Measurements from ENCODE around the gene DIPK2A.

The DIPK2A gene

GRCh38 chr3:143950810-143951209 is 20.8 kb upstream of the DIPK2A start:
- TF ChIP-seq, protein P1, sequence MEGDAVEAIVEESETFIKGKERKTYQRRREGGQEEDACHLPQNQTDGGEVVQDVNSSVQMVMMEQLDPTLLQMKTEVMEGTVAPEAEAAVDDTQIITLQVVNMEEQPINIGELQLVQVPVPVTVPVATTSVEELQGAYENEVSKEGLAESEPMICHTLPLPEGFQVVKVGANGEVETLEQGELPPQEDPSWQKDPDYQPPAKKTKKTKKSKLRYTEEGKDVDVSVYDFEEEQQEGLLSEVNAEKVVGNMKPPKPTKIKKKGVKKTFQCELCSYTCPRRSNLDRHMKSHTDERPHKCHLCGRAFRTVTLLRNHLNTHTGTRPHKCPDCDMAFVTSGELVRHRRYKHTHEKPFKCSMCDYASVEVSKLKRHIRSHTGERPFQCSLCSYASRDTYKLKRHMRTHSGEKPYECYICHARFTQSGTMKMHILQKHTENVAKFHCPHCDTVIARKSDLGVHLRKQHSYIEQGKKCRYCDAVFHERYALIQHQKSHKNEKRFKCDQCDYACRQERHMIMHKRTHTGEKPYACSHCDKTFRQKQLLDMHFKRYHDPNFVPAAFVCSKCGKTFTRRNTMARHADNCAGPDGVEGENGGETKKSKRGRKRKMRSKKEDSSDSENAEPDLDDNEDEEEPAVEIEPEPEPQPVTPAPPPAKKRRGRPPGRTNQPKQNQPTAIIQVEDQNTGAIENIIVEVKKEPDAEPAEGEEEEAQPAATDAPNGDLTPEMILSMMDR (IDR thresholded peaks at IDR 0.05) = no peak
- no peak for DNase-seq (ENCODE audit: low spot score)
- no peak overlapping the region for H3K27ac ChIP-seq
- H3K4me3 ChIP-seq = no peak overlapping the region

DNA sequence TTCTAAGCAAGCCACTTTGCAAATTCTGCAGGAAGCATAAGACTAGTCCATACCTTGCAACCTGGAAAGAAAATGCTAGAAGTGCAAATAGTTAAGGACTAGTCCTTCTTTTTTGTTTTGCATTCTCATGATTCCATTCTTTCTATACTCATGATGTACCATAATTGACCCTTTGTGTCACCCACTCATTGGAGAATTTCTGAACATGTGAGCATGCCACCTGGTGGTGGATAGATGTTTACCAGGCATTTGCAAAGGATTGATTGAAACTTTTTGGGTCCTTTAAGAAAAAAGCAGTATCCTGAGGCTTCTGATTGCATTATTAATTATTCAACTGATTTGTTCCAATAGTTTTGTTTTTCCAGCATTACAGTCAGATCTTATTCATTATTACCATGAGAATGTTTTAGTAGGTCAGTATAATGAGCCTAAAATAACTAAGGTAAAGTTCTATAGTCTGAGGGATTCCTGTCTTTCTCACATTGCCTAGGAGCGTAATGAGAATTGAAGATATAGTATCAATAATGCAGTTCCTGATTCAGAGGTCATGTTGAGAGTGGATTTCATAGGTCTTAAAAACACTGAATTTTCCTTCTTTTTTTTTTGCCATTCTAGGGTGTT is 20.2 kb upstream of the DIPK2A start:
- Histone ChIP-seq H3K4me3 (no peak overlapping the region), H3K27ac (no peak overlapping the region)
- DNase-seq (ENCODE audit: low spot score) = no peak
- TF ChIP-seq, protein P1 (IDR thresholded peaks at IDR 0.05) = peak; percentile 31

DNA sequence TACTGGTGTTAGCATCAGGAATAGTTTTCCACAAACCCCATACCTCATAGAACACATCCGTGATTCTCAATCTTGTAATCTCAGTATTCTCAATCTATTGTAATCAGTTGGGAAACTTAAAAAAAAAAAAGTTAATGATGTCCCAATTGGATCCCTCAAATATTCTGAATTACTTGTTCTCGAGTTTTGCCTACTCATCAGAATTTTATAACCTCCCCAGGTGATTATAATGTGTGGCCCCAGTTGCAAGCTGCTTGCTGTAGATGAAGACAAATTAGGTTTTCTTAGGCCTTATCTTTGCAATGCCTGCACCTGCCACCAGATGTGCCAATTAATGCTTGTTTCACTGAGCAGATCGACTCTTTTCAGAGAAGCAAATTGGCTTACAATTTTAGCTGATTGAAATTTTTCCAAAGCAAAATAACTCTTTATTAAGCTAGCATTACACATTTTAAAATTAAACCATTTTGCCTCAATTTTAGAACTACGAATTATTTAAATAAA is 19.0 kb upstream of the DIPK2A start:
- no peak overlapping the region for H3K27ac ChIP-seq
- TF ChIP-seq, protein P1 (IDR thresholded peaks at IDR 0.05) = no peak
- H3K4me3 ChIP-seq = no peak overlapping the region
- DNase-seq (ENCODE audit: low spot score) = no peak

GRCh38 chr3:143955113-143955512 is 16.5 kb upstream of the DIPK2A start:
- TF ChIP-seq, protein P1 (IDR thresholded peaks at IDR 0.05) = no peak
- DNase-seq (ENCODE audit: low spot score) = no peak
- Histone ChIP-seq H3K4me3 (no peak overlapping the region), H3K27ac (no peak overlapping the region)

DNA sequence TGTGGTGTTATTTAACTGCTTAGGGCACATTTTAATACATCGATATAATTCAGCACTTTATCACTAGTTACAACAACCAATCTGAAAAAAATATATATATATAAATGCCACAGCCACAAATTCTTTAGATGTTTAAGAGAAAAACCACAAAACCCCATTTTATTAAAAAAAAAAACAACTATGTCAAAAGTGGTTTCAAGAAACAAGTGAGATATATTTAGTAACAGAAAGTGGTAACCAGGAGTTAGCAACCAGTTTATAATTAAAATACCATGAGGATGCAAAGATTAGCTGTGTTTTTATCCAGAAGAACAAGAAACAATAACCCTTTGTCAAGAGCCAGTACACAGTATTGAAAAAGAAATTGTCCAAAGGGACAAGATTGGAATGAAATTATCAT is 14.8 kb upstream of the DIPK2A start:
- TF ChIP-seq, protein P1 (IDR thresholded peaks at IDR 0.05) = no peak
- Histone ChIP-seq H3K27ac (no peak overlapping the region), H3K4me3 (no peak overlapping the region)
- no peak for DNase-seq (ENCODE audit: low spot score)

- Histone ChIP-seq H3K27ac (no peak overlapping the region), H3K4me3 (no peak overlapping the region)
- TF ChIP-seq, protein P1 (IDR thresholded peaks at IDR 0.05) = no peak
- no peak for DNase-seq (ENCODE audit: low spot score)
These were observed 14.2 kb upstream of the DIPK2A start for GRCh38 chr3:143957453-143957852.

DNA sequence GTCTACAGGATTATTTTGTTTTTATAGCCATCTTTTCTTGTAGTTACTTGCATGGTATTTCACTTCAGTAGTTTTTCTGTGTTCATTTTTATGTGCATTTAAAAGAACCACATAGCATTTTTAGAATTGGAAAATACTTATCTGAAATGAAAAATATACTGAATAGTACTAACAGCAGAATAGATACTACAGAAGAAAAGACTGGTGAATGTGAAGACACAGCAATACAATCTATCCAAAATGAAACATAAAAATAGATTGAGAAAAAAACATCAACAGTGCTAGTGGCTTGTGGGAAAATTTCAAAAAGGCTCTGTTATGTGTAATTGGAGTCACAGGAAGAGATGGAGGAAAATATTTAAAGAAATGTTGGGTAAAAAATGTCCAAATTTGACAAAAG is 12.7 kb upstream of the DIPK2A start:
- TF ChIP-seq, protein P1 (IDR thresholded peaks at IDR 0.05) = no peak
- no peak for DNase-seq (ENCODE audit: low spot score)
- Histone ChIP-seq H3K27ac (no peak overlapping the region), H3K4me3 (no peak overlapping the region)
